HG03354 (cell line): Measurements from ENCODE around the gene C17orf58.
"Not testable (repeated sequence)": the region's sequence is repeated elsewhere in the genome, so short reads cannot be mapped to it uniquely, and the experiment has no call there.

Experiments
- ATAC-seq: cut with Tn5 transposase; IDR thresholded peaks from one replicate; pipeline ENCODE4 v1.9.1; 2021; ENCODE audit warnings: mild to moderate bottlenecking; ENCODE audit not compliant: unreplicated experiment, poor library complexity, severe bottlenecking

C17orf58 gene

GRCh38 chr17:67963145-67963572 is 33.1 kb downstream of the C17orf58 start:
- ATAC-seq: peak; percentile 71

GRCh38 chr17:67962156-67962555 is 34.1 kb downstream of the C17orf58 start:
- not testable (repeated sequence) for ATAC-seq

DNA sequence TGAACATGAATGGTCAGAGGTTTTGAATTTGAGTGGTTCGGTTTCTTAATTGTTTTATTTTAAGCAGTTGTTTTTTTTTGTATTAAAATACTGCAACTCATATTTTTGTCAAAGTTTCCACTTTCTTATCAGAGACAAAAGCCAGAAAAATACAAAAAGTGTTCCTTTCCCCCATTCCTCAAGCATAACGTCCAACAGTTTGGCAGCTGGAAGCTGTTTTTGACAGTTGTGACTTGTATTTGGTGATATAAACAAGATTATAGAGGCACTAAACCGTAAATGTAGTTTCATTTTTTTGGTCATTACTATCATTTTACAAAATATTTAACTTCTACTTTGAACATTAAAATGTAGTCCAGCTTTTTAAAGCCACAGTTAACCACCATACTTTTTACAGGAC is 36.0 kb downstream of the C17orf58 start:
- ATAC-seq: not testable (repeated sequence)

DNA sequence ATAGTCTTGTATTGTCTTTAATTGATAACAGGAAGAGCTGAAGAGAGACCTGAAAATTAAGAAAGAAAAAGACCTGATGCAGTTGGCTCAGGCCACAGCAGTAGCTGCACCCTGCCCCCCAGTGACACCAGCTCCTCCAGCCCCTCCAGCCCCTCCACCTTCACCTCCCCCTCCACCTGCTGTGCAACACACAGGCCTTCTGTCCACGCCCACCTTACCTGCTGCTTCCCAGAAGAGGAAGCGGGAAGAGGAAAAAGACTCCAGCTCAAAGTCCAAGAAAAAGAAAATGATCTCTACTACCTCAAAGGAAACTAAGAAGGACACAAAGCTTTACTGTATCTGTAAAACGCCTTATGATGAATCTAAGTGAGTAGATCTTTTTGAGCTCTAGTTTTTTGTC is 36.8 kb downstream of the C17orf58 start:
- ATAC-seq: no peak

- ATAC-seq: no peak
These were observed 45.3 kb downstream of the C17orf58 start for GRCh38 chr17:67950945-67951344.

- no peak for ATAC-seq
These were observed 48.9 kb downstream of the C17orf58 start for GRCh38 chr17:67947325-67947813.

- ATAC-seq: no peak
These were observed 49.8 kb downstream of the C17orf58 start for GRCh38 chr17:67946513-67946912.

GRCh38 chr17:67944035-67944434 is 52.2 kb downstream of the C17orf58 start:
- no peak for ATAC-seq

DNA sequence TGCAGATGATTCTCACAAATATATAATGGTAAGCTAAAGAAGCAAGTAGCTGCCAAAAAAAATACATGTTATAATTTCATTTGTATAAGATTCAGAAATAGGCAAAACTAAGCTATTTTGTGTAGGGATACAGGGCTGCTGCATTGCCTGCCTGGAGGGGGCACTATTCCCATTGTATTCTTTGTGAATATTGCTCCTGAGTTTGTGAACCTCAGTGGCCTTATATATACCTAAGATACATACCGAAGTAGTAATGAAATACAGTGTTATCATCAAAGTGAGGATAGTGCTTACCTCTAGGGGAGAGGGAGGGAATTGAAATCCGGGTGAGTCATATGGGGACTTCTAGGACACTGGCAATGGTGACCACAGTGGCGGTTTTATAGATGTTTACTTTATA is 53.5 kb downstream of the C17orf58 start:
- ATAC-seq: no peak
